ENCODE data around the gene C6orf132.

DNA sequence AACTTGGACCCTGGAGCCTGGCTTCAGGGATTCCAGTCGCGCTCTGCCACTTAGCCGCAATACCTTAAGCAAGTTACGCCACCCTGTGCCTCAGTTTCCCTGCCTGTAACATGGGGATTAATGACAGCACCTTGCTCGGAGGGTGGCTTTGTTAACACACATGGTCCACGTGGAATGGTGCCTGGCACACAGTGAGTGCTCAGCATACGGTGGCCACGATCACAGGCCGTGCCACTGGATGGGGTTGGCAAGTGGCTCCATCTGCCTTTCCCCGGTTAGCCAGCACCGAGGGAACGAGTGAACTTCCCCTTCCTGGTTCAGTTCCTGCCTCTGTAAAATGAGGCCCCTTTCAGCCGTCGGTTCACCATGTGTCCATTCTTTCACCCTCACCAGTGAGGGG, 17.2 kb downstream of the C6orf132 start:
- TF ChIP-seq POLR2A (IDR thresholded peaks at IDR 0.05; ENCODE audit: low read length) (no peak), GATA1 (IDR thresholded peaks at IDR 0.05; ENCODE audit: low read depth, low read length) (no peak)
